KOPT-K1 (cell line): ENCODE data around the gene FBXO42.
"Not testable (repeated sequence)": the region's sequence is repeated elsewhere in the genome, so short reads cannot be mapped to it uniquely, and the experiment has no call there.

Experiments
- H3K27ac ChIP-seq: fragments of 200-600 bp; sonication (generic); 2 replicates; pipeline ENCODE4 v1.5.1; 2016; ENCODE audit warnings: antibody characterized with exemption, mild to moderate bottlenecking, low read depth, low read length; ENCODE audit not compliant: poor library complexity, severe bottlenecking
- H3K36me3 ChIP-seq: fragments of 200-600 bp; sonication (generic); 2 replicates; pipeline ENCODE4 v1.5.1; 2017; ENCODE audit warnings: antibody characterized with exemption, mild to moderate bottlenecking, low read length, moderate library complexity; ENCODE audit not compliant: insufficient read depth
- H3K9me3 ChIP-seq: fragments of 200-600 bp; sonication (generic); 2 replicates; pipeline ENCODE4 v1.5.1; 2017; ENCODE audit warnings: antibody characterized with exemption, low read length, mild to moderate bottlenecking; ENCODE audit not compliant: insufficient read depth, poor library complexity, severe bottlenecking

FBXO42 gene

GRCh38 chr1:16249596-16250241, 102.6 kb downstream of the FBXO42 start:
- H3K36me3 ChIP-seq = peaks cover 60% of the 10 kb centered on the region

GRCh38 chr1:16248603-16249516, 103.4 kb downstream of the FBXO42 start:
- no peak overlapping the region for H3K27ac ChIP-seq
- no peaks in the 10 kb centered on the region for H3K9me3 ChIP-seq
- H3K36me3 ChIP-seq = peaks cover 52% of the 10 kb centered on the region

More at GRCh38 chr1:16249596-16250241, 102.6 kb downstream of the FBXO42 start:
- H3K27ac ChIP-seq = no peak overlapping the region
- no peaks in the 10 kb centered on the region for H3K9me3 ChIP-seq

GRCh38 chr1:16248007-16248436, 104.3 kb downstream of the FBXO42 start:
- no peak overlapping the region for H3K27ac ChIP-seq

GRCh38 chr1:16247441-16247840, 104.8 kb downstream of the FBXO42 start:
- no peak overlapping the region for H3K27ac ChIP-seq
- H3K9me3 ChIP-seq = no peaks in the 10 kb centered on the region
- H3K36me3 ChIP-seq = peaks cover 38% of the 10 kb centered on the region

More at GRCh38 chr1:16248007-16248436, 104.3 kb downstream of the FBXO42 start:
- Histone ChIP-seq H3K36me3 (peaks cover 43% of the 10 kb centered on the region), H3K9me3 (no peaks in the 10 kb centered on the region)

GRCh38 chr1:16246961-16247360, 105.3 kb downstream of the FBXO42 start:
- Histone ChIP-seq H3K9me3 (no peaks in the 10 kb centered on the region), H3K27ac (no peak overlapping the region), H3K36me3 (peaks cover 33% of the 10 kb centered on the region)

- H3K9me3 ChIP-seq, H3K27ac ChIP-seq: not testable (repeated sequence)
These were observed 106.0 kb downstream of the FBXO42 start for GRCh38 chr1:16246239-16246638.

GRCh38 chr1:16245476-16246196, 106.6 kb downstream of the FBXO42 start:
- Histone ChIP-seq H3K9me3 (no peaks in the 10 kb centered on the region), H3K36me3 (peaks cover 19% of the 10 kb centered on the region), H3K27ac (no peak overlapping the region)

More at GRCh38 chr1:16246239-16246638, 106.0 kb downstream of the FBXO42 start:
- H3K36me3 ChIP-seq = peaks cover 25% of the 10 kb centered on the region

GRCh38 chr1:16244650-16245285, 107.5 kb downstream of the FBXO42 start:
- peaks cover 16% of the 10 kb centered on the region for H3K36me3 ChIP-seq

GRCh38 chr1:16243936-16244649, 108.2 kb downstream of the FBXO42 start:
- H3K27ac ChIP-seq = no peak overlapping the region
- H3K36me3 ChIP-seq = peaks cover 16% of the 10 kb centered on the region
- H3K9me3 ChIP-seq = no peaks in the 10 kb centered on the region

More at GRCh38 chr1:16244650-16245285, 107.5 kb downstream of the FBXO42 start:
- no peaks in the 10 kb centered on the region for H3K9me3 ChIP-seq
- no peak overlapping the region for H3K27ac ChIP-seq

- Histone ChIP-seq H3K27ac (no peak overlapping the region), H3K9me3 (no peaks in the 10 kb centered on the region), H3K36me3 (peaks cover 15% of the 10 kb centered on the region)
These were observed 109.1 kb downstream of the FBXO42 start for GRCh38 chr1:16243215-16243610.

- Histone ChIP-seq H3K27ac (no peak overlapping the region), H3K9me3 (no peaks in the 10 kb centered on the region)
These were observed 109.6 kb downstream of the FBXO42 start for GRCh38 chr1:16242556-16243214.

GRCh38 chr1:16241221-16241708, 111.0 kb downstream of the FBXO42 start:
- Histone ChIP-seq H3K27ac (no peak overlapping the region), H3K9me3 (no peaks in the 10 kb centered on the region), H3K36me3 (no peaks in the 10 kb centered on the region; the same call in 1 of the 2 replicates)

More at GRCh38 chr1:16242556-16243214, 109.6 kb downstream of the FBXO42 start:
- H3K36me3 ChIP-seq = peaks cover 10% of the 10 kb centered on the region

GRCh38 chr1:16239972-16240491, 112.2 kb downstream of the FBXO42 start:
- Histone ChIP-seq H3K27ac (no peak overlapping the region), H3K36me3 (no peaks in the 10 kb centered on the region), H3K9me3 (no peaks in the 10 kb centered on the region)
